HEK293T (cell line): ENCODE measurements around the gene KRTAP22-1.

Experiments
- CTCF ChIA-PET: fragments of 350-600 bp; formaldehyde crosslinking; extraction: SDS; loops from one replicate; lab custom pipeline; 2021; ENCODE audit warnings: antibody characterized with exemption, inconsistent platforms; lab: Yijun Ruan, JAX
- POLR2A ChIA-PET: fragments of 350-600 bp; formaldehyde crosslinking; extraction: SDS; loops from one replicate; lab custom pipeline; 2020; ENCODE audit warnings: antibody characterized with exemption, inconsistent platforms; lab: Yijun Ruan, JAX
- DNase-seq: peaks from one replicate; pipeline ENCODE4 v3.0.0; 2012; ENCODE audit warnings: mixed read lengths; ENCODE audit errors: extremely low spot score
- ARNT ChIP-seq: fragments of 450-650 bp; IDR thresholded peaks from 2 replicates; pipeline ENCODE4 v1.6.1; 2017; ENCODE audit warnings: mild to moderate bottlenecking
- BHLHE40 ChIP-seq: fragments of 450-650 bp; IDR thresholded peaks from 2 replicates; pipeline ENCODE4 v1.6.1; 2016; ENCODE audit warnings: mild to moderate bottlenecking, moderate library complexity, borderline replicate concordance
- CTBP1 ChIP-seq: fragments of 450-650 bp; IDR thresholded peaks from 2 replicates; pipeline ENCODE4 v1.6.1; 2016; ENCODE audit warnings: borderline replicate concordance
- ELF4 ChIP-seq: fragments of 450-650 bp; IDR thresholded peaks from 2 replicates; pipeline ENCODE4 v1.6.1; 2017; ENCODE audit warnings: antibody characterized with exemption
- FOXA1 ChIP-seq: fragments of 450-650 bp; IDR thresholded peaks from 2 replicates; pipeline ENCODE4 v1.6.1; 2016; ENCODE audit warnings: mild to moderate bottlenecking
- FOXK2 ChIP-seq: fragments of 450-650 bp; IDR thresholded peaks from 2 replicates; pipeline ENCODE4 v1.6.1; 2016; ENCODE audit warnings: mild to moderate bottlenecking
- FOXM1 ChIP-seq: fragments of 450-650 bp; IDR thresholded peaks from 2 replicates; pipeline ENCODE4 v1.6.1; 2017; ENCODE audit warnings: mild to moderate bottlenecking, borderline replicate concordance
- HDGF ChIP-seq: fragments of 450-650 bp; IDR thresholded peaks from 2 replicates; pipeline ENCODE4 v1.6.1; 2017; ENCODE audit warnings: antibody characterized with exemption, borderline replicate concordance
- L3MBTL2 ChIP-seq: fragments of 450-650 bp; conservative IDR thresholded peaks from 2 replicates; pipeline ENCODE4 v1.6.1; 2016; ENCODE audit warnings: mild to moderate bottlenecking
- LEF1 ChIP-seq: fragments of 450-650 bp; IDR thresholded peaks from 2 replicates; pipeline ENCODE4 v1.6.1; 2017; ENCODE audit warnings: mild to moderate bottlenecking, borderline replicate concordance
- NFRKB ChIP-seq: fragments of 450-650 bp; IDR thresholded peaks from 2 replicates; pipeline ENCODE4 v1.6.1; 2016; ENCODE audit warnings: mild to moderate bottlenecking, moderate library complexity
- PKNOX1 ChIP-seq: fragments of 450-650 bp; IDR thresholded peaks from 2 replicates; pipeline ENCODE4 v1.6.1; 2016
- SP1 ChIP-seq: fragments of 450-650 bp; IDR thresholded peaks from 2 replicates; pipeline ENCODE4 v1.6.1; 2017
- SUZ12 ChIP-seq: fragments of 450-650 bp; IDR thresholded peaks from 2 replicates; pipeline ENCODE4 v1.6.1; 2016; ENCODE audit warnings: mild to moderate bottlenecking
- TARDBP ChIP-seq: fragments of 450-650 bp; IDR thresholded peaks from 2 replicates; pipeline ENCODE4 v1.6.1; 2016
- ZNF384 ChIP-seq: fragments of 450-650 bp; IDR thresholded peaks from 2 replicates; pipeline ENCODE4 v1.6.1; 2016

The KRTAP22-1 gene

DNA sequence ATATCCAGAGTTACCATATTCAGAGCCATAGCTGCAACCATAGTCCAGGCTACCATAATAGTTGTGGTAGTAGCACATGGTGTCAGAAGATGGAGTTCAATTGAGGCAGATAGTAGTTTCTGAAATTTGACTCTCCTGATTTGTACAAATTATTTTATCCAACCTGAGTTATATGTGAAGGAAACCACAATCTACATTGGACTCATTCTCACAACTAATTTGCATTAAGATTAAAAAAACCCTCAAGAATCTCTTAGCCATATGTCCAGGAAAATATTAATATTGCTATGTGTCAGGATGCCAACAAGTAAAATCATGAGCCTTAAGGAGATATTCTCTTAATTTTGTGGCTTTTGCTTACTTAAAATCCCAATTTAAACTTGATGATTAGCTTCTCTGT lies 10.6 kb upstream of the KRTAP22-1 start, which contains the start of gene KRTAP22-2:
KRTAP22-2 (minus strand) TSS at position 101 of the 400 bp plus-strand sequence.
- ChIA-PET CTCF (no interaction called here), POLR2A (no interaction called here)
- no peak for TF ChIP-seq CTBP1
- no peak for TF ChIP-seq FOXM1
- TF ChIP-seq FOXA1: no peak
- no peak for TF ChIP-seq LEF1
- DNase-seq: no peak

DNA sequence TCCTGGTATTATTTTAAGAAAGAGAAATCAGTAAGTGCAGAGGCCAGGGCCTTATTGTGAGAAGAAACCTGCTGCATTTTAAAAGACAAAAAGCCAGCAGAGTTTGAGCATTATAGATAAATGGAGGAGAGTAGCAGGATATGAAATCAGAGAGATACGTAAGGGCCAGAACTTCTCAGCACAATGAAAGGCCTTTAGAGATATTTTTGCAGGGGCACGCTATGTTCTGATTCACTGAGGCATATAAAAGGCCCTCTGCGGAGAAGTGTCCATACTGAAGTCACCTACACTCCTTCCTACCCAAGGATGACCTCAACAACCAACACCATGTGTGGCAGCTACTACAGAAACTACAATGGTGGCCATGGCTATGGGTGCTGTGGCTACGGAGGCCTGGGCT lies 8.7 kb upstream of the KRTAP22-1 start, which contains the start of gene KRTAP6-3:
KRTAP6-3 (plus strand) TSS at position 301 of the 400 bp plus-strand sequence; CDS start at position 307, 6 bp downstream.
- TF ChIP-seq FOXK2: no peak
- no peak for TF ChIP-seq FOXA1
- CTCF ChIA-PET: no interaction called here
- DNase-seq: no peak
- POLR2A ChIA-PET: no interaction called here

DNA sequence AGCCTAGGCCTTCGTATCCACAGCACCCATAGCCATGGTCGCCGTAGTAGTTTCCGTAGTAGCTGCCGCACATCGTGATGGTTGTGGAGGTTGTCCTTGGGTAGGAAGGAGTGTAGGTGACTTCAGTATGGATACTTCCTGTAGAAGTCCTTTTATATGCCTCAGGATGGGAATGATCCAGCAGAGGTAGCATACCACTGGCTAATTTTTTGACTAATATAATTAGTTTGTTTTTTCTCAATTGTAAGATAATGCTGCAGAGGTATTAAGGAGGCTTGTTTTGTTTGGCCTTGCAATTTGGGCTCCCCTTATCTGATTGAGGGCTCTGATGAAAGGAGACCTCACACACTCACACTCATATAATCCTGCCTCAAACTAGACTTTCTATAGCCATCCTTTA lies 2.1 kb upstream of the KRTAP22-1 start, which contains the start of gene KRTAP6-2:
KRTAP6-2 (minus strand) TSS at position 101 of the 400 bp plus-strand sequence; CDS start at position 73, 28 bp downstream.
- TF ChIP-seq NFRKB: no peak
- ChIA-PET CTCF (no interaction called here), POLR2A (no interaction called here)
- DNase-seq: no peak

- TF ChIP-seq ZNF384 (no peak), ARNT (no peak), PKNOX1 (no peak), LEF1 (no peak), HDGF (no peak), TARDBP (no peak), ELF4 (no peak), FOXA1 (no peak), FOXK2 (no peak), L3MBTL2 (no peak), SUZ12 (no peak), NFRKB (no peak), BHLHE40 (no peak), FOXM1 (no peak), SP1 (no peak), CTBP1 (no peak)
- POLR2A ChIA-PET: no interaction called here
- CTCF ChIA-PET: interaction anchor here (0.9 kb wide), 1 partner anchor 12 kb away, joined by 3 read pairs; no protein-coding TSS in a partner anchor
- DNase-seq: no peak
Observed at GRCh38 chr21:30605968-30606367, 5.1 kb downstream of the KRTAP22-1 start.

GRCh38 chr21:30612132-30612531 lies 11.2 kb downstream of the KRTAP22-1 start:
- no peak for DNase-seq
- TF ChIP-seq ARNT (no peak), ELF4 (no peak)
- ChIA-PET POLR2A (no interaction called here), CTCF (no interaction called here)

DNA sequence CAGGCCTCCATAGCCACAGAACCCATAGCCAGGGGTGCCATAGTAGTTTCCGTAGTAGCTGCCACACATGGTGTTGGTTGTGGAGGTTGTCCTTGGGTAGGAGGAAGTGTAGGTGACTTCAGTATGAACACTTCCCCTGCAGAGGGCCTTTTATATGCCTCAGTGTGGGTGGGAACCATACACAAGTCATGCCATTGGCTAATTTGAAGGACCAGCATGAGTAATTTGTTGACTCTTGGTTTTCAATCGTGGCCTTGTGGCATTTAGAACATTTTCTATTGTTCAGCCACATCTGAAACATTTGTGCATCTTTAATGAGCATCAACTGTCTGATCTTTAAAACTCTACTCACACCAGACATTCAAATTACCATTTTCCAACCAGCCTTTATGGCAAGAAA lies 12.9 kb downstream of the KRTAP22-1 start, which contains the start of gene KRTAP6-1:
KRTAP6-1 (minus strand) TSS at position 95 of the 400 bp plus-strand sequence; CDS start at position 69, 26 bp downstream.
- DNase-seq: no peak
- TF ChIP-seq NFRKB (no peak), SUZ12 (no peak), CTBP1 (no peak), FOXA1 (no peak), L3MBTL2 (no peak), LEF1 (no peak), SP1 (no peak), FOXM1 (no peak), PKNOX1 (no peak), HDGF (no peak), TARDBP (no peak), ELF4 (no peak)
- ChIA-PET CTCF (no interaction called here), POLR2A (no interaction called here)

- TF ChIP-seq SP1: no peak
- no peak for TF ChIP-seq L3MBTL2
- no peak for TF ChIP-seq HDGF
- no peak for TF ChIP-seq ARNT
- TF ChIP-seq TARDBP: no peak
- no peak for TF ChIP-seq LEF1
- no peak for TF ChIP-seq FOXM1
- no peak for TF ChIP-seq FOXA1
- TF ChIP-seq ZNF384: no peak
- TF ChIP-seq PKNOX1: no peak
- no peak for DNase-seq
- CTCF ChIA-PET: no interaction called here
Observed at GRCh38 chr21:30615199-30615598, 14.3 kb downstream of the KRTAP22-1 start.

More at GRCh38 chr21:30615199-30615598, 14.3 kb downstream of the KRTAP22-1 start:
- POLR2A ChIA-PET: no interaction called here
